HG03139 (cell line): ENCODE data around the gene OR5AL1.
"Not testable (repeated sequence)": the region's sequence is repeated elsewhere in the genome, so short reads cannot be mapped to it uniquely, and the experiment has no call there.

ENCODE experiments used
- ATAC-seq: cut with Tn5 transposase; IDR thresholded peaks from one replicate; pipeline ENCODE4 v1.9.1; 2021; ENCODE audit not compliant: unreplicated experiment

OR5AL1 gene

GRCh38 chr11:56412396-56412795, at the start of gene OR5AL1:
Gene OR5AL1 (plus strand): TSS chr11:56412696.
- ATAC-seq, result no peak

DNA sequence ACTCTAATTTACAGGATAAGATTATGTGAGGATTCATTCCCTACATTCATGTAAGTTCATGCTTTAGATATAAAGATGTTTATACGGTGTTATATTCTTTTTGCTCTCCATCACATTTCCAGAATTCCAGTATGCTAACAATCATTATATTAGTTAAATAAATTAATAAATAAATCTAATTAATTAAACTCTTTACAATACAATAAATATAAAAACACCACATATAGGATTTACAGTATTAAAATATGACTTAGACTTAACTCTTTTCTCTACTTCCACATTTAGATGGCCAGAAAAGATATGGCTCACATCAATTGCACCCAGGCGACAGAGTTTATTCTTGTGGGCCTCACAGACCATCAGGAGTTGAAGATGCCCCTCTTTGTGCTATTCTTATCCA, 37.2 kb upstream of the OR5AL1 start, which contains the start of gene OR8U1:
Gene OR8U1 (plus strand): TSS at position 301 of the 400 bp plus-strand sequence. CDS start 0 bp downstream, at position 301.
- ATAC-seq, result no peak

DNA sequence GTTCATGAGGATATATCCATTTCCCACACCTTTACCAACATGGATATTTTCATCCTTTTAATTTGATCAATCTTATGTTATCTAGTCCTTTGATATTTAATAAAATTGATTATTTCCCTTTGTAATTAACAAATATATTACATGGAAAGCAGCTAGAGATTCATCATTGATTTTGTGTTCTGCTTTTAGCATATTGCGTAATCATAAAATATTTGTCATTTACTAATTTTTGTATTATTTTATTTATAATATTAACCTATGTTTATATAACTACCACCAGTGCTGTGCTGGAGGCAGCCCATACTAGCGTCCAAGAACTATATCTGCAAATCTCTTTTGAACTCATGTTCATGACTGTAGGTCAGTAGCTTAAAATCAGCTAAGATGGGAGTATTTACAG, 32.4 kb upstream of the OR5AL1 start:
- no peak for ATAC-seq

GRCh38 chr11:56394381-56394780, 18.1 kb upstream of the OR5AL1 start:
- ATAC-seq, result no peak

DNA sequence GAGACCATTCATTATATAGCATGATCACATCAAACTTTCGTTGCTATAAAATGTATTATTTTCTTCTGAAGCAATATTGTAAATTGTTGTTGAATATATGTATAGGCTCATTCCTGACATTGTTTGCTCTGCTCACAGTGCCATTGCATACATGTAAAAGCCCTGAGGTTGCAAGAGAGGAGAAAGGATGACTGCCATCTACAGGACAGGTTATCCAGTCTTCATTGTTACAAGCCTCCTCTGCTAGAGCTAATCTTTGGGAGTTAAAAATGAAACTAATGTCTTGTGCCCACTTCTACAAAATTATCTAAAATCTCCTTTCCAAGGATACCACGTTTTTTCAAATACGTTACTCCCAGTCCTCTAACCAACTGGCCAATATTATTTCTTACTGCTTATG, 16.4 kb upstream of the OR5AL1 start:
- ATAC-seq, result no peak

- not testable (repeated sequence) for ATAC-seq
Measured at GRCh38 chr11:56401858-56402461, 10.5 kb upstream of the OR5AL1 start.

DNA sequence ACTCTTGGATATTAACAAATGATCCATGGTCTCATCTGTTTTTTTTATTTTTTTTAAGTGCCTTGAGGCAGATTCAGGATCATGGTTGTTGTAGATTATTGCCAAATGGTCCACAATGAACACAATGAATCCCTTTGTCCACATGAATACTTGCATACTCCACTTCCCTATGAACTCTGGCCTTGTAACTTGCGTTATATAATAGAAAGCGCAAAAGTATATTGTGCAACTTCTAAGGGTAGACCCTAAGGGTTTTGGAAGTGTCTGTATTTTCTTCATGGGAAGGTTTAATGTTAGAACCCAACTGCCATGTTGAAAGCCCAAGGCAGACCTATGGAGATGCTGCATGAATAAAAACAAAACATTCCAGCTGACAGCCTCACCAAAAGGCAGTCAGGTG, 8.1 kb upstream of the OR5AL1 start:
- no peak for ATAC-seq

- ATAC-seq, result no peak
Measured at GRCh38 chr11:56410801-56411200, 1.7 kb upstream of the OR5AL1 start.

DNA sequence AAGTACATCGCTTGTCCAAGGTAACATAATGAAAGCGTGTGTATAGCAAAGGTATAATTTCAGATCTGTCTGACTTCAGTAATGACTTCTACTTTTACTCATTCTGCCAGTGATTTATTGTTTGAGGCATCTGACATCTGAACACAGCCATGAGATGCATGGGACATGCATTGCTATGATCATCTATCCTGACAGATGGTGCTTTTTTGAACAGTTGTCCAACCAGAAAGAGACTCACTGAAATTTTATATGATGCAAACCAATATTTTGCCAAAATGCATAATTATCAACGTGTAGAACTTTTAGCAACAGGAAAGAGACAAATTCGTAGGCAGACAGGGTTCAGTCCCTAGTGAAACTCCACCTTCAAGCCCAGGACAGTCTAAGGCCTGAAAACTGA, 41.0 kb downstream of the OR5AL1 start:
- no peak for ATAC-seq

GRCh38 chr11:56457076-56457475, 44.6 kb downstream of the OR5AL1 start:
- no peak for ATAC-seq
